Glutamatergic neuron (in vitro differentiated cells): ENCODE measurements around the gene ZBTB1. TPM values are rescaled to one million over a fixed set of nuclear protein-coding genes. Genes with fewer than 3 reads are reported as not detected.

Experiments
- DNase-seq: peaks from one replicate; pipeline ENCODE4 v3.0.0; 2022
- H3K27ac Mint-ChIP-seq: one replicate; pipeline ENCODE4 v1.8.0; 2020; ENCODE audit warnings: mild to moderate bottlenecking, mixed read lengths, inconsistent platforms; ENCODE audit not compliant: unreplicated experiment
- H3K27me3 Mint-ChIP-seq: one replicate; pipeline ENCODE4 v1.8.0; 2020; ENCODE audit warnings: mild to moderate bottlenecking, moderate library complexity, mixed read lengths, inconsistent platforms; ENCODE audit not compliant: unreplicated experiment
- H3K36me3 Mint-ChIP-seq: one replicate; pipeline ENCODE4 v1.8.0; 2020; ENCODE audit warnings: mild to moderate bottlenecking, mixed read lengths, inconsistent platforms; ENCODE audit not compliant: unreplicated experiment
- H3K4me1 Mint-ChIP-seq: one replicate; pipeline ENCODE4 v1.8.0; 2020; ENCODE audit warnings: mild to moderate bottlenecking, low read depth, mixed read lengths, inconsistent platforms; ENCODE audit not compliant: unreplicated experiment
- H3K4me3 Mint-ChIP-seq: one replicate; pipeline ENCODE4 v1.8.0; 2020; ENCODE audit warnings: mild to moderate bottlenecking, mixed read lengths, inconsistent platforms; ENCODE audit not compliant: unreplicated experiment
- H3K9me3 Mint-ChIP-seq: one replicate; pipeline ENCODE4 v1.8.0; 2020; ENCODE audit warnings: mild to moderate bottlenecking, moderate library complexity, mixed read lengths, inconsistent platforms; ENCODE audit not compliant: unreplicated experiment
- total RNA-seq: library from RNA; stranded (reverse); fragmentation: NEBNext Ultra II Directional; extraction: Animal tissue kit (Norgen Biotek cat#: 25700); gene quantifications from one replicate; pipeline ENCODE4 v1.2.1, GENCODE V29; 2021; ENCODE audit not compliant: unreplicated experiment
- TF ChIP-seq, protein P1 (sequence below): fragments of 200-600 bp; sonication (generic); IDR thresholded peaks from one replicate; pipeline ENCODE4 v1.5.0; 2021; ENCODE audit not compliant: partially characterized antibody, unreplicated experiment

ZBTB1 gene
- total RNA-seq, 1 donor from 2014 or later: 16.6 TPM

DNA sequence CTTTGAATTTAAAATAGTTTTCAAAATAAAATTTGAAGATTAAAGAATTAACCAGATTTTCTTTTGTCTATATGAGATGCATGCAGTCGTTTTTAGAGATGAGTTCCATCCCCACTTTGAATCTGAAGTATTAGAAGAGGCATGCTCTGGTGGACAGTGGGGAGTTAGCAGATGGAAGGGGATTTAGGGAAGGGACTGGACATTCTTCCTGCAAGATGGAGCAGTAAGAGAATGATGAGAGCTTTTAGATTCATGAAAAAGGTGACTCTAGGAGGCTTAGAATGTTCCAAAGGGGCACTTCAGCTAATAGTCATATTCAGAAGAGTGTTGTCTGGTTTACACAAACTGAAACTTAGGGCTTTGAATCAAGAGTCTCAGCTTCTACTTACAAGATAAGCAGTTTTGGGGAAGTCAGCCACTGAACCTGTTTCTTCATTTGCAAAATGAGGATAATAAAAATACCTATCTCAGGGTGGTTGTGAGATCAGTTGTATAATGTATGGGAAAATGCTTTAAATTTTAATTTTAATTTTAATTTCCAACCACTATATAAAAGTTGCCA lies 3.7 kb downstream of the ZBTB1 start:
- H3K4me3 Mint-ChIP-seq: no peak overlapping the region
- no peak overlapping the region for H3K27ac Mint-ChIP-seq
- no peaks in the 10 kb centered on the region for H3K36me3 Mint-ChIP-seq
- peaks cover 29% of the 10 kb centered on the region for H3K4me1 Mint-ChIP-seq
- TF ChIP-seq, protein P1, sequence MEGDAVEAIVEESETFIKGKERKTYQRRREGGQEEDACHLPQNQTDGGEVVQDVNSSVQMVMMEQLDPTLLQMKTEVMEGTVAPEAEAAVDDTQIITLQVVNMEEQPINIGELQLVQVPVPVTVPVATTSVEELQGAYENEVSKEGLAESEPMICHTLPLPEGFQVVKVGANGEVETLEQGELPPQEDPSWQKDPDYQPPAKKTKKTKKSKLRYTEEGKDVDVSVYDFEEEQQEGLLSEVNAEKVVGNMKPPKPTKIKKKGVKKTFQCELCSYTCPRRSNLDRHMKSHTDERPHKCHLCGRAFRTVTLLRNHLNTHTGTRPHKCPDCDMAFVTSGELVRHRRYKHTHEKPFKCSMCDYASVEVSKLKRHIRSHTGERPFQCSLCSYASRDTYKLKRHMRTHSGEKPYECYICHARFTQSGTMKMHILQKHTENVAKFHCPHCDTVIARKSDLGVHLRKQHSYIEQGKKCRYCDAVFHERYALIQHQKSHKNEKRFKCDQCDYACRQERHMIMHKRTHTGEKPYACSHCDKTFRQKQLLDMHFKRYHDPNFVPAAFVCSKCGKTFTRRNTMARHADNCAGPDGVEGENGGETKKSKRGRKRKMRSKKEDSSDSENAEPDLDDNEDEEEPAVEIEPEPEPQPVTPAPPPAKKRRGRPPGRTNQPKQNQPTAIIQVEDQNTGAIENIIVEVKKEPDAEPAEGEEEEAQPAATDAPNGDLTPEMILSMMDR: no peak
- H3K9me3 Mint-ChIP-seq: peaks cover 9% of the 10 kb centered on the region
- DNase-seq: no peak
- H3K27me3 Mint-ChIP-seq: peaks cover 10% of the 10 kb centered on the region

DNA sequence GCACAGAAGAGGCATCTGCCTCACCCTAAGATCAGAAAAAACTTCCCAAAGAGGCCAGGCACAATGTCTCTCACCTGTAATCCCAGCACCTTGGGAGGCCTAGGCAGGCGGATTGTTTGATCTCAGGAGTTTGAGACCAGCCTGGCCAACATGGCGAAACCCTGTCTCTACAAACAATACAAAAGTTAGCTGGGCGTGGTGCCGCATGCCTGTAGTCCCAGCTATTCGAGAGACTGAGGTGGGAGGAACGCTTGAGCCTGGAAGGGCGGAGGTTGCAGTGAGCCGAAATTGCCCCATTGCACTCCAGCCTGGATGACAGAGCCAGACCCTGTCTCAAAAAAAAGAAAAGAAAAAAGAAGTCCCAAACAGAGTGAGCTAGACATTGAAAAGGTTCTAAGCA lies 4.5 kb downstream of the ZBTB1 start:
- H3K4me1 Mint-ChIP-seq: peaks cover 29% of the 10 kb centered on the region
- TF ChIP-seq, protein P1: no peak
- no peaks in the 10 kb centered on the region for H3K36me3 Mint-ChIP-seq
- no peak for DNase-seq
- H3K27me3 Mint-ChIP-seq: peaks cover 8% of the 10 kb centered on the region
- H3K9me3 Mint-ChIP-seq: peaks cover 9% of the 10 kb centered on the region
- H3K4me3 Mint-ChIP-seq: no peak overlapping the region
- H3K27ac Mint-ChIP-seq: no peak overlapping the region

DNA sequence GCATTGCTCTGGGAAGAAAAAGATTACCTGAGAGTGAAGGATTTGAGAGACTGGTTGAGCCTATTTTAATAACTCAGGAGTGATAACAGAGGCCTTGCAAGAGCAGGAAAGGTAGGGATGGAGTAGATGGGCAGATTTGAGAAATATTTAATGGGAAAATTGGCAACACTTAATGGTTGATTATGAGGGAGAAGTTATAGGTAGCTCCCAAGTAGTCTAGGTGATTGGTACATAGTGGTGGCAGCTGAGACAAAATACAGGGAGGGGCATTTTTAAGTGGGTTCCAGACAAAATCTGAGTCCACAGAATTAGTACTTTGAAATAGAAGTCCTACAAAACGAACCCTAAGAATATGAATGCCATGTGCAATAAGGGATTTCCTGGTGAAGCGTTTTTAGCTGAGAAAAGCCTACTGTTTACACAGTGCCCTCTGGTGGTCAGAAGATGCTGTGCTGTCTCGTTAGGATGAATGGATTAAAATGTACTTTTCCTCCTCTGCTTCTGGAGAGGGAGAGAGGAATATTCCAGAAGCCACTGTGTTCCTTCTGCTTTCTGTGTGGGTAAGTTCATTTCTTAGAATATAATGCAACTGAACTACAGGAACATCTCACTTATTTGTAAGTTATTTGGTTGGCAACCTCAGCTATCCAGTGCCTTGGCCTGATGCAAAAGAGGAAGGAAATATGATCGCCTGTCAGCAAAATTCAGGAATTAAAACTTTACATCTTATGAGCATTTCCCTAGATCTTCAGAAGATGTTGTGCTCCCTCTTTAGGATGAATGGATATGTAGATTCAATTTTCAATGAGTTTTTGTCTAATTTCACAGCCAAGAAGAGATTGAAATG lies 6.5 kb downstream of the ZBTB1 start:
- no peaks in the 10 kb centered on the region for H3K9me3 Mint-ChIP-seq
- peaks cover 24% of the 10 kb centered on the region for H3K4me1 Mint-ChIP-seq
- no peak overlapping the region for H3K27ac Mint-ChIP-seq
- DNase-seq: peak; percentile 63
- H3K36me3 Mint-ChIP-seq: no peaks in the 10 kb centered on the region
- TF ChIP-seq, protein P1: peak; percentile 92
- H3K4me3 Mint-ChIP-seq: no peak overlapping the region
- H3K27me3 Mint-ChIP-seq: no peaks in the 10 kb centered on the region

DNA sequence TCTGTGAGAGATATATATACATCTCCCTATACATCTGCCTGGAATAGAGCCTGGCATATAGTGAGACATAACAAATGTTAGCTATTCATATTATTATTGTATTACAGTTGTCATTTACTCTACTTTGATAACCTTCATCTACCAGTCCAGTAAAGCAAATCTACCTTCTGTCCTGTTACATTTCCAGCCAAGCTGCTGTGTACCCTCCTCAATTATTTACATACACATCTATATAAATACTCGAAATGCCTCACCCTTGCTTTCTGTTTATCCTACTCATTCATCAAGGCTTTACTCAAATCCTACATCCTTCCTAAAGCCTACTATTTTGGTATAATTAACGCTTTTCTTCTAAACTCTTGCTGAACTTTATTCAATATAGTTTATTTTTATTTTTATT lies 8.7 kb downstream of the ZBTB1 start:
- Mint-ChIP-seq H3K36me3 (no peaks in the 10 kb centered on the region), H3K4me1 (peaks cover 10% of the 10 kb centered on the region), H3K4me3 (no peak overlapping the region), H3K27ac (no peak overlapping the region), H3K9me3 (no peaks in the 10 kb centered on the region), H3K27me3 (no peaks in the 10 kb centered on the region)
- TF ChIP-seq, protein P1: no peak
- DNase-seq: no peak

DNA sequence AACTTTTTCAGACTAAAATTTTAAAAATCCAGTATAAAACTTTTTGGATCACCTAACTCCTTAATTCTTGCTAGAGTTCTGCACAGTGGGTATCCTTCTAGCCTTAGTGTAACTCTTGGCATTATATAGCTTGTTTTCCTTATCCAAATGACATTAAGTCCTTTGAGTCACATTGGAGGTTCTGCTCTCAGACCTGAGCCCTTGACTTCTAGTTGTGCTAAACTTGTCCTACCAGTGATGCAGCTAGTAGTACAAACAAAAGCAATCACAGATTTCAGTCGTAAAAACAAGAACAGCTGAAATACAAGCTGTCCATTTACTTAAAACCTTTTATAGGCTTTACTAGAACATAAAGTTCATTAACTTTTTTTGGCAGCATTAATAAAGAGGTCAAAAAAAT lies 10.5 kb downstream of the ZBTB1 start:
- Mint-ChIP-seq H3K27ac (no peak overlapping the region), H3K9me3 (no peaks in the 10 kb centered on the region), H3K4me1 (peaks cover 9% of the 10 kb centered on the region), H3K4me3 (no peak overlapping the region), H3K36me3 (no peaks in the 10 kb centered on the region), H3K27me3 (no peaks in the 10 kb centered on the region)
- no peak for DNase-seq
- TF ChIP-seq, protein P1: no peak
